SK-N-SH treated with all-trans-retinoic acid at 6 μM for 48 hours (cell line): Measurements from ENCODE around the gene VDAC1.

Experiments
- ATAC-seq: fragments of 200-7000 bp; cut with Tn5 transposase; 3 replicates; pipeline ENCODE4 v1.9.1; 2020; ENCODE audit warnings: mild to moderate bottlenecking, moderate library complexity
- BACH2 ChIP-seq: fragments of 250-450 bp; sonication (Bioruptor Pico); IDR thresholded peaks from 2 replicates; pipeline ENCODE4 v1.9.0; 2021; ENCODE audit warnings: mild to moderate bottlenecking, borderline replicate concordance
- CSDC2 ChIP-seq: fragments of 250-450 bp; sonication (Bioruptor Pico); IDR thresholded peaks from 2 replicates; pipeline ENCODE4 v1.5.0; 2020; ENCODE audit warnings: mild to moderate bottlenecking, moderate library complexity
- ESRRG ChIP-seq: fragments of 250-450 bp; sonication (Bioruptor Pico); IDR thresholded peaks from 2 replicates; pipeline ENCODE4 v1.6.1; 2021; ENCODE audit warnings: mild to moderate bottlenecking
- GLIS3 ChIP-seq: fragments of 250-450 bp; sonication (Bioruptor Pico); IDR thresholded peaks from 2 replicates; pipeline ENCODE4 v1.5.0; 2020; ENCODE audit warnings: mild to moderate bottlenecking, moderate library complexity
- ISL1 ChIP-seq: fragments of 250-450 bp; sonication (Bioruptor Pico); IDR thresholded peaks from 2 replicates; pipeline ENCODE4 v2.1.2; 2022; ENCODE audit warnings: mild to moderate bottlenecking, moderate library complexity
- PPARA ChIP-seq: fragments of 250-450 bp; sonication (Bioruptor Pico); IDR thresholded peaks from 2 replicates; pipeline ENCODE4 v1.5.0; 2020; ENCODE audit warnings: mild to moderate bottlenecking, borderline replicate concordance
- RARB ChIP-seq: fragments of 250-450 bp; sonication (Bioruptor Pico); IDR thresholded peaks from 2 replicates; pipeline ENCODE4 v1.8.0; 2021; ENCODE audit warnings: mild to moderate bottlenecking, moderate library complexity
- SNAI2 ChIP-seq: fragments of 250-450 bp; sonication (Bioruptor Pico); IDR thresholded peaks from 2 replicates; pipeline ENCODE4 v1.5.0; 2020; ENCODE audit warnings: mild to moderate bottlenecking, moderate library complexity
- TCF4 ChIP-seq: fragments of 250-450 bp; sonication (Bioruptor Pico); IDR thresholded peaks from 2 replicates; pipeline ENCODE4 v1.8.0; 2021; ENCODE audit warnings: mild to moderate bottlenecking, moderate library complexity, borderline replicate concordance
- TOX ChIP-seq: fragments of 250-450 bp; sonication (Bioruptor Pico); IDR thresholded peaks from 2 replicates; pipeline ENCODE4 v1.8.0; 2021; ENCODE audit warnings: mild to moderate bottlenecking, moderate library complexity, borderline replicate concordance
- ZC3H10 ChIP-seq: fragments of 250-450 bp; sonication (Bioruptor Pico); IDR thresholded peaks from 2 replicates; pipeline ENCODE4 v1.5.1; 2021; ENCODE audit warnings: mild to moderate bottlenecking, moderate library complexity
- ZFP30 ChIP-seq: fragments of 450-650 bp; formaldehyde crosslinking; IDR thresholded peaks from 2 replicates; pipeline ENCODE4 v1.5.0; 2022; ENCODE audit warnings: mild to moderate bottlenecking, moderate library complexity
- ZNF565 ChIP-seq: fragments of 450-650 bp; formaldehyde crosslinking; conservative IDR thresholded peaks from 2 replicates; pipeline ENCODE4 v1.5.0; 2020; ENCODE audit warnings: low read depth, mild to moderate bottlenecking, moderate library complexity
- ZNF70 ChIP-seq: fragments of 450-650 bp; formaldehyde crosslinking; IDR thresholded peaks from 2 replicates; pipeline ENCODE4 v1.5.0; 2020; ENCODE audit warnings: mild to moderate bottlenecking, moderate library complexity
- ZNF8 ChIP-seq: fragments of 450-650 bp; formaldehyde crosslinking; IDR thresholded peaks from 2 replicates; pipeline ENCODE4 v1.5.0; 2020; ENCODE audit warnings: mild to moderate bottlenecking, moderate library complexity
- TF ChIP-seq, protein P1 (sequence below): fragments of 250-450 bp; sonication (Bioruptor Pico); IDR thresholded peaks from 2 replicates; pipeline ENCODE4 v1.8.0; 2021; ENCODE audit warnings: low read depth, mild to moderate bottlenecking, moderate library complexity, borderline replicate concordance
- TF ChIP-seq, protein P2 (sequence below): fragments of 250-450 bp; sonication (Bioruptor Pico); IDR thresholded peaks from 2 replicates; pipeline ENCODE4 v1.5.0; 2020; ENCODE audit warnings: mild to moderate bottlenecking, moderate library complexity
- TF ChIP-seq, protein P3 (sequence below): fragments of 250-450 bp; sonication (Bioruptor Pico); IDR thresholded peaks from 2 replicates; pipeline ENCODE4 v1.5.1; 2020; ENCODE audit warnings: low read depth, mild to moderate bottlenecking, moderate library complexity
- TF ChIP-seq, protein P4 (sequence below): fragments of 250-450 bp; sonication (Bioruptor Pico); IDR thresholded peaks from 2 replicates; pipeline ENCODE4 v1.8.0; 2020; ENCODE audit warnings: mild to moderate bottlenecking, moderate library complexity, borderline replicate concordance
- TF ChIP-seq, protein P5 (sequence below): fragments of 250-450 bp; sonication (Bioruptor Pico); IDR thresholded peaks from 2 replicates; pipeline ENCODE4 v1.5.1; 2021; ENCODE audit warnings: mild to moderate bottlenecking, moderate library complexity

Gene VDAC1

DNA sequence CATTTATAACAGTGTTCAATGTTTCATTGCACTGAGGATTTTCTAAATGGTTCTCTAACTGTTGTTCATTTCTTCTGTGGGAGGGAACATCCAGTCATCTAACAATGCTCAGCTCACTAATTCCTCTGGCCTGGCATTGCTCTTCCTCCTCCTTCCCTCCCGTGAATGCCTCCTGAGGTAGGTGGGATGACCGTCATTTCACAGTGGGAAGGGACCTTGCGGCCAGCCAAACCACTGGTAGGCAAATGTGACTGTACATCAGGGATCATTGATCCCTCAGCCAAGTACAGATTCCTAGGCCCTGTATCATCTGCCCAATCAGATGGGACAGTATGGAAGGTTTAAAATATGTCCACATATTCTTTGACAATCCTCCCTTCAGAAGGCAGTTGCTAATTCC, 23.7 kb upstream of the VDAC1 start:
- ATAC-seq = no peak
- TF ChIP-seq ZNF8 (CRISPR knock-in tag) (no peak), RARB (no peak), ISL1 (CRISPR knock-in tag) (no peak)
- TF ChIP-seq, protein P1, sequence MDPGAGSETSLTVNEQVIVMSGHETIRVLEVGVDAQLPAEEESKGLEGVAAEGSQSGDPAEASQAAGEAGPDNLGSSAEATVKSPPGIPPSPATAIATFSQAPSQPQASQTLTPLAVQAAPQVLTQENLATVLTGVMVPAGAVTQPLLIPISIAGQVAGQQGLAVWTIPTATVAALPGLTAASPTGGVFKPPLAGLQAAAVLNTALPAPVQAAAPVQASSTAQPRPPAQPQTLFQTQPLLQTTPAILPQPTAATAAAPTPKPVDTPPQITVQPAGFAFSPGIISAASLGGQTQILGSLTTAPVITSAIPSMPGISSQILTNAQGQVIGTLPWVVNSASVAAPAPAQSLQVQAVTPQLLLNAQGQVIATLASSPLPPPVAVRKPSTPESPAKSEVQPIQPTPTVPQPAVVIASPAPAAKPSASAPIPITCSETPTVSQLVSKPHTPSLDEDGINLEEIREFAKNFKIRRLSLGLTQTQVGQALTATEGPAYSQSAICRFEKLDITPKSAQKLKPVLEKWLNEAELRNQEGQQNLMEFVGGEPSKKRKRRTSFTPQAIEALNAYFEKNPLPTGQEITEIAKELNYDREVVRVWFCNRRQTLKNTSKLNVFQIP (CRISPR knock-in tag) = no peak
- TF ChIP-seq, protein P2, sequence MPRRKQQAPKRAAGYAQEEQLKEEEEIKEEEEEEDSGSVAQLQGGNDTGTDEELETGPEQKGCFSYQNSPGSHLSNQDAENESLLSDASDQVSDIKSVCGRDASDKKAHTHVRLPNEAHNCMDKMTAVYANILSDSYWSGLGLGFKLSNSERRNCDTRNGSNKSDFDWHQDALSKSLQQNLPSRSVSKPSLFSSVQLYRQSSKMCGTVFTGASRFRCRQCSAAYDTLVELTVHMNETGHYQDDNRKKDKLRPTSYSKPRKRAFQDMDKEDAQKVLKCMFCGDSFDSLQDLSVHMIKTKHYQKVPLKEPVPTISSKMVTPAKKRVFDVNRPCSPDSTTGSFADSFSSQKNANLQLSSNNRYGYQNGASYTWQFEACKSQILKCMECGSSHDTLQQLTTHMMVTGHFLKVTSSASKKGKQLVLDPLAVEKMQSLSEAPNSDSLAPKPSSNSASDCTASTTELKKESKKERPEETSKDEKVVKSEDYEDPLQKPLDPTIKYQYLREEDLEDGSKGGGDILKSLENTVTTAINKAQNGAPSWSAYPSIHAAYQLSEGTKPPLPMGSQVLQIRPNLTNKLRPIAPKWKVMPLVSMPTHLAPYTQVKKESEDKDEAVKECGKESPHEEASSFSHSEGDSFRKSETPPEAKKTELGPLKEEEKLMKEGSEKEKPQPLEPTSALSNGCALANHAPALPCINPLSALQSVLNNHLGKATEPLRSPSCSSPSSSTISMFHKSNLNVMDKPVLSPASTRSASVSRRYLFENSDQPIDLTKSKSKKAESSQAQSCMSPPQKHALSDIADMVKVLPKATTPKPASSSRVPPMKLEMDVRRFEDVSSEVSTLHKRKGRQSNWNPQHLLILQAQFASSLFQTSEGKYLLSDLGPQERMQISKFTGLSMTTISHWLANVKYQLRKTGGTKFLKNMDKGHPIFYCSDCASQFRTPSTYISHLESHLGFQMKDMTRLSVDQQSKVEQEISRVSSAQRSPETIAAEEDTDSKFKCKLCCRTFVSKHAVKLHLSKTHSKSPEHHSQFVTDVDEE (CRISPR knock-in tag) = no peak
- TF ChIP-seq, protein P3, sequence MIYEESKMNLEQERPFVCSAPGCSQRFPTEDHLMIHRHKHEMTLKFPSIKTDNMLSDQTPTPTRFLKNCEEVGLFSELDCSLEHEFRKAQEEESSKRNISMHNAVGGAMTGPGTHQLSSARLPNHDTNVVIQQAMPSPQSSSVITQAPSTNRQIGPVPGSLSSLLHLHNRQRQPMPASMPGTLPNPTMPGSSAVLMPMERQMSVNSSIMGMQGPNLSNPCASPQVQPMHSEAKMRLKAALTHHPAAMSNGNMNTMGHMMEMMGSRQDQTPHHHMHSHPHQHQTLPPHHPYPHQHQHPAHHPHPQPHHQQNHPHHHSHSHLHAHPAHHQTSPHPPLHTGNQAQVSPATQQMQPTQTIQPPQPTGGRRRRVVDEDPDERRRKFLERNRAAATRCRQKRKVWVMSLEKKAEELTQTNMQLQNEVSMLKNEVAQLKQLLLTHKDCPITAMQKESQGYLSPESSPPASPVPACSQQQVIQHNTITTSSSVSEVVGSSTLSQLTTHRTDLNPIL (CRISPR knock-in tag) = no peak
- TF ChIP-seq, all 23 proteins: peak for 0

DNA sequence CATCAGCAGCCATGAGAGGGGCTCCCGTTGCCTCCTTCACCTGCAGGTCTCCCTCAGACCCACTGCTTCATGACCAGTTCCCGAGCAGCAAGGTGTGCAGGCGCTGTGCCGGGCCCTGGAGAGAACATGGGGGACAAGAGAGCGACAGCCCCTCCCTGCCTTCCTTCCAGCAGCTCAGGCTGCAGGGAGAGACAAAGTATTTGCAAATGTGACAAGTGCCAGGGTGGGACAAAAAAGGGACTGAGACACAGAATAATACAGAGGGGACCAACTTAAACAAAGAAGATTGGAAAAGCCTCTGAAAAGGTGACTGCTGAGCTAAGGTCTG, 22.5 kb upstream of the VDAC1 start:
- ATAC-seq = no peak
- no peak for TF ChIP-seq ZFP30 (CRISPR knock-in tag)
- TF ChIP-seq RARB = no peak
- TF ChIP-seq TOX (CRISPR knock-in tag) = no peak
- TF ChIP-seq ESRRG = no peak
- TF ChIP-seq BACH2 (CRISPR knock-in tag) = no peak
- no peak for TF ChIP-seq CSDC2 (CRISPR knock-in tag)
- TF ChIP-seq, protein P4, sequence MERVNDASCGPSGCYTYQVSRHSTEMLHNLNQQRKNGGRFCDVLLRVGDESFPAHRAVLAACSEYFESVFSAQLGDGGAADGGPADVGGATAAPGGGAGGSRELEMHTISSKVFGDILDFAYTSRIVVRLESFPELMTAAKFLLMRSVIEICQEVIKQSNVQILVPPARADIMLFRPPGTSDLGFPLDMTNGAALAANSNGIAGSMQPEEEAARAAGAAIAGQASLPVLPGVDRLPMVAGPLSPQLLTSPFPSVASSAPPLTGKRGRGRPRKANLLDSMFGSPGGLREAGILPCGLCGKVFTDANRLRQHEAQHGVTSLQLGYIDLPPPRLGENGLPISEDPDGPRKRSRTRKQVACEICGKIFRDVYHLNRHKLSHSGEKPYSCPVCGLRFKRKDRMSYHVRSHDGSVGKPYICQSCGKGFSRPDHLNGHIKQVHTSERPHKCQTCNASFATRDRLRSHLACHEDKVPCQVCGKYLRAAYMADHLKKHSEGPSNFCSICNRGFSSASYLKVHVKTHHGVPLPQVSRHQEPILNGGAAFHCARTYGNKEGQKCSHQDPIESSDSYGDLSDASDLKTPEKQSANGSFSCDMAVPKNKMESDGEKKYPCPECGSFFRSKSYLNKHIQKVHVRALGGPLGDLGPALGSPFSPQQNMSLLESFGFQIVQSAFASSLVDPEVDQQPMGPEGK (CRISPR knock-in tag) = no peak
- TF ChIP-seq ZC3H10 = no peak
- TF ChIP-seq, protein P2 (CRISPR knock-in tag) = no peak
- TF ChIP-seq ISL1 (CRISPR knock-in tag) = no peak
- TF ChIP-seq ZNF70 (CRISPR knock-in tag) = no peak
- TF ChIP-seq, protein P5, sequence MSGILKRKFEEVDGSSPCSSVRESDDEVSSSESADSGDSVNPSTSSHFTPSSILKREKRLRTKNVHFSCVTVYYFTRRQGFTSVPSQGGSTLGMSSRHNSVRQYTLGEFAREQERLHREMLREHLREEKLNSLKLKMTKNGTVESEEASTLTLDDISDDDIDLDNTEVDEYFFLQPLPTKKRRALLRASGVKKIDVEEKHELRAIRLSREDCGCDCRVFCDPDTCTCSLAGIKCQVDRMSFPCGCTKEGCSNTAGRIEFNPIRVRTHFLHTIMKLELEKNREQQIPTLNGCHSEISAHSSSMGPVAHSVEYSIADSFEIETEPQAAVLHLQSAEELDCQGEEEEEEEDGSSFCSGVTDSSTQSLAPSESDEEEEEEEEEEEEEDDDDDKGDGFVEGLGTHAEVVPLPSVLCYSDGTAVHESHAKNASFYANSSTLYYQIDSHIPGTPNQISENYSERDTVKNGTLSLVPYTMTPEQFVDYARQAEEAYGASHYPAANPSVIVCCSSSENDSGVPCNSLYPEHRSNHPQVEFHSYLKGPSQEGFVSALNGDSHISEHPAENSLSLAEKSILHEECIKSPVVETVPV (CRISPR knock-in tag) = no peak
- no peak for TF ChIP-seq PPARA (CRISPR knock-in tag)
- no peak for TF ChIP-seq ZNF565 (CRISPR knock-in tag)
- no peak for TF ChIP-seq ZNF8 (CRISPR knock-in tag)
- TF ChIP-seq GLIS3 (CRISPR knock-in tag) = no peak
- no peak for TF ChIP-seq TCF4 (CRISPR knock-in tag)
- TF ChIP-seq SNAI2 (CRISPR knock-in tag) = no peak
- TF ChIP-seq, protein P3 (CRISPR knock-in tag) = no peak
- TF ChIP-seq, protein P1 (CRISPR knock-in tag) = no peak
